NCI-H1092 treated with DMSO at 0.1 percent for 48 hours (cell line): Measurements from ENCODE around the gene EVA1A.
"Not testable (repeated sequence)": the region's sequence is repeated elsewhere in the genome, so short reads cannot be mapped to it uniquely, and the experiment has no call there.

Experiments
- DNase-seq: peaks from one replicate; lab custom pipeline; 2025; lab: John Stamatoyannopoulos, UW

Gene EVA1A

GRCh38 chr2:75483878-75484277 lies 76.9 kb downstream of the EVA1A start:
- no peak for DNase-seq

- DNase-seq, result no peak
These were observed 78.3 kb downstream of the EVA1A start for GRCh38 chr2:75482398-75482797.

GRCh38 chr2:75480971-75481836 lies 79.5 kb downstream of the EVA1A start:
- peak; percentile 74 for DNase-seq

- not testable (repeated sequence) for DNase-seq
These were observed 83.0 kb downstream of the EVA1A start for GRCh38 chr2:75477696-75478095.

GRCh38 chr2:75476761-75477160 lies 84.0 kb downstream of the EVA1A start:
- no peak for DNase-seq

- no peak for DNase-seq
These were observed 84.8 kb downstream of the EVA1A start for GRCh38 chr2:75475976-75476375.

GRCh38 chr2:75475049-75475448 lies 85.7 kb downstream of the EVA1A start:
- no peak for DNase-seq

- DNase-seq, result no peak
These were observed 86.6 kb downstream of the EVA1A start for GRCh38 chr2:75474115-75474514.

GRCh38 chr2:75466708-75467311 lies 93.9 kb downstream of the EVA1A start:
- DNase-seq, result peak; percentile 16

GRCh38 chr2:75465317-75465984 lies 95.3 kb downstream of the EVA1A start:
- DNase-seq, result peak; percentile 27

- peak; percentile 22 for DNase-seq
These were observed 96.3 kb downstream of the EVA1A start for GRCh38 chr2:75464348-75464946.

GRCh38 chr2:75462721-75463120 lies 98.0 kb downstream of the EVA1A start:
- no peak for DNase-seq

GRCh38 chr2:75462206-75462605 lies 98.5 kb downstream of the EVA1A start:
- no peak for DNase-seq

- DNase-seq, result no peak
These were observed 100.1 kb downstream of the EVA1A start for GRCh38 chr2:75460630-75461029.

GRCh38 chr2:75459565-75460310 lies 101.0 kb downstream of the EVA1A start:
- no peak for DNase-seq

GRCh38 chr2:75458201-75458600 lies 102.5 kb downstream of the EVA1A start:
- no peak for DNase-seq

GRCh38 chr2:75456825-75457224 lies 103.9 kb downstream of the EVA1A start:
- DNase-seq, result no peak

- no peak for DNase-seq
These were observed 104.6 kb downstream of the EVA1A start for GRCh38 chr2:75456111-75456510.

- no peak for DNase-seq
These were observed 106.5 kb downstream of the EVA1A start for GRCh38 chr2:75454241-75454620.

- DNase-seq, result no peak
These were observed 107.1 kb downstream of the EVA1A start for GRCh38 chr2:75453384-75454240.

GRCh38 chr2:75450068-75450467 lies 110.7 kb downstream of the EVA1A start:
- DNase-seq, result no peak
